Liver (tissue), 4 donors: ENCODE measurements around the gene C14orf119. TPM values are rescaled to one million over a fixed set of nuclear protein-coding genes. Genes with fewer than 3 reads are reported as not detected.

ENCODE experiments used
- polyA plus RNA-seq, 2 donors: library from polyadenylated mRNA; stranded (reverse) in 1 of 2; unstranded in 1 of 2; fragments of 200-250 nt in 1 of 2; fragments of >200 nt in 1 of 2; fragmentation: Nextera tagmentation in 1 of 2; extraction: Ambion mirVana in 1 of 2; gene quantifications; one replicate each; pipeline versions ENCODE4 v1.2.1 to v1.2.3, GENCODE V29; 2013 to 2015
- total RNA-seq, 2 donors: library from RNA; depleted of rRNA; stranded (reverse); fragments of >200 nt; gene quantifications; one replicate each; pipeline ENCODE4 v1.2.3, GENCODE V29; 2014
- donor health status: healthy.
- donor health status: healthy.
- donor health status: healthy.

Gene C14orf119
- total and polyA plus RNA-seq, 4 donors: 9.0 to 27.1 (median 17.7) TPM

Other genes with a start within 250 kb of the C14orf119 start
- gene LRP10, start 223.8 kb upstream of the C14orf119 start, total RNA-seq: 10 to 100 TPM; 30.0 to 32.6 TPM
- 10 to 100 TPM; 19.5 to 61.7 TPM for gene LRP10, start 223.8 kb upstream of the C14orf119 start, polyA plus RNA-seq
- under 1 TPM; 0.08 to 0.14 TPM for gene REM2, start 212.3 kb upstream of the C14orf119 start, total RNA-seq
- under 1 TPM in 1 of 2 donors, not detected in 1; 0.11 TPM for gene REM2, start 212.3 kb upstream of the C14orf119 start, polyA plus RNA-seq
- 100 to 1,000 TPM in 1 of 2 donors, 10 to 100 TPM in 1; 36.7 to 242 TPM for gene RBM23, start 176.4 kb upstream of the C14orf119 start, total RNA-seq
- 10 to 100 TPM; 22.3 to 26.0 TPM for gene RBM23, start 176.4 kb upstream of the C14orf119 start, polyA plus RNA-seq
- 10 to 100 TPM; 26.2 to 27.5 TPM for gene PRMT5, start 166.1 kb upstream of the C14orf119 start, total RNA-seq
- gene PRMT5, start 166.1 kb upstream of the C14orf119 start, polyA plus RNA-seq: 10 to 100 TPM; 14.1 to 28.2 TPM
- gene HAUS4, start 138.4 kb upstream of the C14orf119 start, total RNA-seq: 10 to 100 TPM; 11.9 to 32.8 TPM
- 1 to 10 TPM; 5.8 to 7.9 TPM for gene HAUS4, start 138.4 kb upstream of the C14orf119 start, polyA plus RNA-seq
- gene AJUBA, start 113.0 kb upstream of the C14orf119 start, total RNA-seq: 10 to 100 TPM; 15.9 to 34.9 TPM
- gene AJUBA, start 113.0 kb upstream of the C14orf119 start, polyA plus RNA-seq: 10 to 100 TPM; 15.5 to 23.4 TPM
- gene C14orf93, start 85.4 kb upstream of the C14orf119 start, total RNA-seq: 1 to 10 TPM; 3.8 to 7.1 TPM
- gene C14orf93, start 85.4 kb upstream of the C14orf119 start, polyA plus RNA-seq: 1 to 10 TPM; 2.1 to 3.0 TPM
- gene PSMB5, start 60.6 kb upstream of the C14orf119 start, total RNA-seq: 10 to 100 TPM; 74.0 to 88.2 TPM
- 100 to 1,000 TPM; 102 to 152 TPM for gene PSMB5, start 60.6 kb upstream of the C14orf119 start, polyA plus RNA-seq
- gene PSMB11, start 53.3 kb upstream of the C14orf119 start, total RNA-seq: not detected
- not detected for gene PSMB11, start 53.3 kb upstream of the C14orf119 start, polyA plus RNA-seq
- gene CDH24, start 38.0 kb upstream of the C14orf119 start, total RNA-seq: under 1 TPM; 0.23 to 0.50 TPM
- gene CDH24, start 38.0 kb upstream of the C14orf119 start, polyA plus RNA-seq: under 1 TPM in 1 of 2 donors, not detected in 1; 0.38 TPM
- gene ACIN1, start 369 bp upstream of the C14orf119 start, total RNA-seq: 10 to 100 TPM; 49.3 to 50.6 TPM
- 10 to 100 TPM in 1 of 2 donors, 1 to 10 TPM in 1; 8.1 to 24.9 TPM for gene ACIN1, start 369 bp upstream of the C14orf119 start, polyA plus RNA-seq
- not detected for gene CIROP, start 9.5 kb downstream of the C14orf119 start, total RNA-seq
- not detected for gene CIROP, start 9.5 kb downstream of the C14orf119 start, polyA plus RNA-seq
- 1 to 10 TPM in 1 of 2 donors, under 1 TPM in 1; 0.08 to 4.4 TPM for gene CEBPE, start 23.8 kb downstream of the C14orf119 start, total RNA-seq
- gene CEBPE, start 23.8 kb downstream of the C14orf119 start, polyA plus RNA-seq: under 1 TPM in 1 of 2 donors, not detected in 1; 0.16 TPM
- gene SLC7A8, start 88.2 kb downstream of the C14orf119 start, total RNA-seq: 1 to 10 TPM; 4.5 to 9.8 TPM
- 1 to 10 TPM; 2.6 to 6.2 TPM for gene SLC7A8, start 88.2 kb downstream of the C14orf119 start, polyA plus RNA-seq
- under 1 TPM; 0.17 to 0.51 TPM for gene RNF212B, start 142.4 kb downstream of the C14orf119 start, total RNA-seq
- under 1 TPM in 1 of 2 donors, not detected in 1; 0.06 TPM for gene RNF212B, start 142.4 kb downstream of the C14orf119 start, polyA plus RNA-seq
- gene HOMEZ, start 190.6 kb downstream of the C14orf119 start, total RNA-seq: 1 to 10 TPM; 3.4 to 3.5 TPM
- gene HOMEZ, start 190.6 kb downstream of the C14orf119 start, polyA plus RNA-seq: 1 to 10 TPM; 2.8 to 3.3 TPM
- gene PPP1R3E, start 207.4 kb downstream of the C14orf119 start, total RNA-seq: 1 to 10 TPM; 2.5 to 4.7 TPM
- 1 to 10 TPM; 3.0 to 4.1 TPM for gene PPP1R3E, start 207.4 kb downstream of the C14orf119 start, polyA plus RNA-seq
- 10 to 100 TPM; 10.9 to 28.0 TPM for gene BCL2L2, start 211.3 kb downstream of the C14orf119 start, total RNA-seq
- gene BCL2L2, start 211.3 kb downstream of the C14orf119 start, polyA plus RNA-seq: 10 to 100 TPM in 1 of 2 donors, 1 to 10 TPM in 1; 4.7 to 14.5 TPM
- 10 to 100 TPM; 54.0 to 59.6 TPM for gene PABPN1, start 226.0 kb downstream of the C14orf119 start, total RNA-seq
- gene PABPN1, start 226.0 kb downstream of the C14orf119 start, polyA plus RNA-seq: 10 to 100 TPM; 40.9 to 41.9 TPM